Left lung (tissue), 10 donors: ENCODE measurements around the gene PPP1R27. TPM values are rescaled to one million over a fixed set of nuclear protein-coding genes. Genes with fewer than 3 reads are reported as not detected.
A peak's percentile ranks its signal among the peaks of the same experiment; 100 is the strongest.

Experiments used
- ATAC-seq: fragments of 200-7000 bp; cut with Tn5 transposase; one replicate; pipeline ENCODE4 v1.9.1; 2020; ENCODE audit warnings: moderate library complexity
- DNase-seq, 4 donors: peaks; one replicate each; pipeline ENCODE4 v3.0.0-alpha.2; 2013 to 2020
- H3K27ac ChIP-seq, 2 donors: fragments of 200-600 bp; sonication (generic) in 1 of 2; one replicate each; pipeline versions ENCODE4 v1.5.0 to v1.8.0; 2020 to 2021
- H3K27me3 ChIP-seq, 2 donors: fragments of 200-600 bp; sonication (generic) in 1 of 2; one replicate each; pipeline versions ENCODE4 v1.5.0 to v1.8.0; 2020 to 2021
- H3K36me3 ChIP-seq, 2 donors: fragments of 200-600 bp; sonication (generic) in 1 of 2; one replicate each; pipeline versions ENCODE4 v1.5.0 to v1.8.0; 2020 to 2021
- H3K4me1 ChIP-seq, 2 donors: fragments of 200-600 bp; one replicate each; pipeline ENCODE4 v1.8.0; 2021
- H3K4me3 ChIP-seq, 2 donors: fragments of 200-600 bp; sonication (generic) in 1 of 2; one replicate each; pipeline versions ENCODE4 v1.5.0 to v1.8.0; 2020 to 2021; ENCODE audit warnings: mild to moderate bottlenecking in 1 of 2
- H3K9me3 ChIP-seq, 2 donors: fragments of 200-600 bp; sonication (generic) in 1 of 2; one replicate each; pipeline versions ENCODE4 v1.5.0 to v1.8.0; 2020 to 2021
- intact Hi-C, 2 donors: fragments of 100-400 bp; cut with DNase I; formaldehyde crosslinking; loops; one replicate each; pipeline versions ENCODE4 v1.11.2 to v1.14.2; 2022
- polyA plus RNA-seq, 6 donors: library from polyadenylated mRNA; unstranded; fragments of 120-200 nt; gene quantifications; one replicate each; pipeline ENCODE4 v1.2.1, GENCODE V29; 2013; ENCODE audit not compliant: insufficient read length in 6 of 6
- total RNA-seq, 2 donors: library from RNA; stranded (reverse); fragmentation: NEBNext Ultra II Directional; extraction: Animal tissue kit (Norgen Biotek cat#: 25700); gene quantifications; one replicate each; pipeline ENCODE4 v1.2.1, GENCODE V29; 2021
- TF ChIP-seq, protein P1 (sequence below), 2 donors: fragments of 200-600 bp; sonication (generic) in 1 of 2; IDR thresholded peaks; one replicate each; pipeline versions ENCODE4 v1.5.0 to v1.8.0; 2021; ENCODE audit warnings: antibody characterized with exemption in 2 of 2
- donor health status: DM: no; HTN: yes; CAD: no.
- donor health status: DM: no; HTN: no; CAD: no.

PPP1R27 gene
- total and polyA plus RNA-seq, 8 donors = 0.11 to 0.28 TPM; not detected in 6

DNA sequence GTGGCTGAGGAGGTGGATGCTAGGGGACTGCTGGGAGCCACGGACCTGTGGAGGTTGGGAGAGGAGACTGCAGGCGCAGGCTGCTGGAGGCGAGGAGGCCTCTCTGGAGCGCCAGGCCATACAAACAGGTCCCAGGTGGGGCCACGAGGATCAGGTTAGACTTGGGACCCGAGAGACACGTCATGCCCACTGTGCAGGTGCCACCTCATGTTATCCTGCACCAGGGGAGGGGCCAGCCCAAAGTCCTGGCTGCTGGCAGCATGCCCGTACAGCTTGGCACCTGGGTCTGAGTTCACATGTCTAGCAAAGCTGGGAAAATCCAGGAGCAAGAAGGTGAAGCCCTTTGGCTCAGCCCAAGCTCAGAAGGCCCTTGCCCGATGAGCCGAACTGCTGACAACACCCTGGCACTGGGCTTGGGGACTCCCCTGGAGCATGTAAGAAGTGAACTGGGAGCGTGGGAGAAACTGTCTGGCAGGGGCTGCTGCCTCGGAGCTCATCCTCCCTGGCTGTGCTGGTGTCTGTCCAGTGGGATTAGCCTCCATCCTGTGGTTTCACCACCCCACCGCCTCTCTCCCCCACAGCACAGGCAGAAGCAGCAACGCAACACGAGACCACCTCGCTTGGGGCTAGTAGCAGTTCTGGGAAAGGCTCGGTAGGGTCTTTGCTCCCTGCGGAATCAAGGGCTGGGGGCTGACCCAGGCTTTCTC is 31.0 kb upstream of the PPP1R27 start:
- DNase-seq (no peak), ATAC-seq (no peak)
- no peaks in the 10 kb centered on the region for H3K27me3 ChIP-seq
- no peaks in the 10 kb centered on the region for H3K9me3 ChIP-seq
- intact Hi-C loops = no loop called here
- TF ChIP-seq, protein P1, sequence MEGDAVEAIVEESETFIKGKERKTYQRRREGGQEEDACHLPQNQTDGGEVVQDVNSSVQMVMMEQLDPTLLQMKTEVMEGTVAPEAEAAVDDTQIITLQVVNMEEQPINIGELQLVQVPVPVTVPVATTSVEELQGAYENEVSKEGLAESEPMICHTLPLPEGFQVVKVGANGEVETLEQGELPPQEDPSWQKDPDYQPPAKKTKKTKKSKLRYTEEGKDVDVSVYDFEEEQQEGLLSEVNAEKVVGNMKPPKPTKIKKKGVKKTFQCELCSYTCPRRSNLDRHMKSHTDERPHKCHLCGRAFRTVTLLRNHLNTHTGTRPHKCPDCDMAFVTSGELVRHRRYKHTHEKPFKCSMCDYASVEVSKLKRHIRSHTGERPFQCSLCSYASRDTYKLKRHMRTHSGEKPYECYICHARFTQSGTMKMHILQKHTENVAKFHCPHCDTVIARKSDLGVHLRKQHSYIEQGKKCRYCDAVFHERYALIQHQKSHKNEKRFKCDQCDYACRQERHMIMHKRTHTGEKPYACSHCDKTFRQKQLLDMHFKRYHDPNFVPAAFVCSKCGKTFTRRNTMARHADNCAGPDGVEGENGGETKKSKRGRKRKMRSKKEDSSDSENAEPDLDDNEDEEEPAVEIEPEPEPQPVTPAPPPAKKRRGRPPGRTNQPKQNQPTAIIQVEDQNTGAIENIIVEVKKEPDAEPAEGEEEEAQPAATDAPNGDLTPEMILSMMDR (IDR thresholded peaks at IDR 0.05) = no peak
- no peak overlapping the region for H3K4me3 ChIP-seq
- peaks cover 4 to 52% of the 10 kb centered on the region in 2 donors for H3K36me3 ChIP-seq
- H3K4me1 ChIP-seq = peaks cover 21 to 93% of the 10 kb centered on the region in 2 donors
- peak overlapping the region in 1 of 2 donors; percentile 53 for H3K27ac ChIP-seq

GRCh38 chr17:81865358-81865732 is 30.5 kb upstream of the PPP1R27 start:
- no peak overlapping the region for H3K27ac ChIP-seq
- TF ChIP-seq, protein P1 (IDR thresholded peaks at IDR 0.05) = no peak
- DNase-seq (no peak), ATAC-seq (no peak)
- peaks cover 4 to 52% of the 10 kb centered on the region in 2 donors for H3K36me3 ChIP-seq
- H3K27me3 ChIP-seq = no peaks in the 10 kb centered on the region
- H3K4me3 ChIP-seq = no peak overlapping the region
- no peaks in the 10 kb centered on the region for H3K9me3 ChIP-seq
- intact Hi-C loops = no loop called here
- peaks cover 21 to 91% of the 10 kb centered on the region in 2 donors for H3K4me1 ChIP-seq

GRCh38 chr17:81863833-81864768 is 29.3 kb upstream of the PPP1R27 start:
- ATAC-seq (no peak), DNase-seq (no peak)
- Histone ChIP-seq H3K4me1 (peaks cover 14 to 85% of the 10 kb centered on the region in 2 donors), H3K27ac (peak overlapping the region in 1 of 2 donors; percentile 34), H3K36me3 (peaks cover 4 to 42% of the 10 kb centered on the region in 2 donors), H3K4me3 (no peak overlapping the region), H3K9me3 (no peaks in the 10 kb centered on the region), H3K27me3 (no peaks in the 10 kb centered on the region)
- intact Hi-C loops = no loop called here
- TF ChIP-seq, protein P1 (IDR thresholded peaks at IDR 0.05) = no peak

- no peaks in the 10 kb centered on the region for H3K27me3 ChIP-seq
- no peak overlapping the region for H3K4me3 ChIP-seq
- H3K36me3 ChIP-seq = peaks cover 0 to 42% of the 10 kb centered on the region in 2 donors
- TF ChIP-seq, protein P1 (IDR thresholded peaks at IDR 0.05) = no peak
- peak overlapping the region in 1 of 2 donors; percentile 34 for H3K27ac ChIP-seq
- no peaks in the 10 kb centered on the region for H3K9me3 ChIP-seq
- H3K4me1 ChIP-seq = peaks cover 19 to 85% of the 10 kb centered on the region in 2 donors
- no peak for ATAC-seq
- intact Hi-C loops = no loop called here
- no peak for DNase-seq
Observed at GRCh38 chr17:81863123-81863675, 28.3 kb upstream of the PPP1R27 start.
